Measurements from ENCODE around the gene SUGT1. TPM values are rescaled to one million over a fixed set of nuclear protein-coding genes. Genes with fewer than 3 reads are reported as not detected.

Gene SUGT1
- total and polyA plus RNA-seq, 8 donors, result 7.0 to 44.6 (median 35.0) TPM

- Histone ChIP-seq H3K4me3 (no peak overlapping the region), H3K36me3 (no peaks in the 10 kb centered on the region), H3K4me1 (no peaks in the 10 kb centered on the region), H3K27ac (no peak overlapping the region), H3K27me3 (peaks cover 0 to 6% (median 0%) of the 10 kb centered on the region in 3 donors), H3K9me3 (peaks cover 0 to 20% (median 9%) of the 10 kb centered on the region in 4 donors)
- 74 to 85% (median 80%) methylated on average over 4 of the region's 4 CpGs for WGBS, 5 donors
- TF ChIP-seq CTCF (IDR thresholded peaks at IDR 0.05) (no peak), POLR2AphosphoS5 (IDR thresholded peaks at IDR 0.05) (no peak), EP300 (IDR thresholded peaks at IDR 0.05) (no peak), POLR2A (IDR thresholded peaks at IDR 0.05) (no peak)
- intact Hi-C loops (cut with DNase I; ENCODE audit: low total_unique reads), result no loop called here
- DNase-seq, result no peak
Measured at GRCh38 chr13:52723181-52723580, 70.5 kb downstream of the SUGT1 start.

GRCh38 chr13:52725302-52725701 is 72.7 kb downstream of the SUGT1 start:
- H3K4me1 ChIP-seq, result no peaks in the 10 kb centered on the region
- no peak for DNase-seq
- peaks cover 0 to 6% (median 0%) of the 10 kb centered on the region in 3 donors for H3K27me3 ChIP-seq
- TF ChIP-seq POLR2A (IDR thresholded peaks at IDR 0.05) (no peak), POLR2AphosphoS5 (IDR thresholded peaks at IDR 0.05) (no peak), EP300 (IDR thresholded peaks at IDR 0.05) (no peak), CTCF (IDR thresholded peaks at IDR 0.05) (no peak)
- H3K27ac ChIP-seq, result no peak overlapping the region
- intact Hi-C loops (cut with DNase I; ENCODE audit: low total_unique reads), result no loop called here
- WGBS, 5 donors, result 67 to 87% (median 72%) methylated on average over 1 of the region's 1 CpG
- H3K4me3 ChIP-seq, result no peak overlapping the region
- H3K36me3 ChIP-seq, result no peaks in the 10 kb centered on the region
- peaks cover 0 to 7% (median 5%) of the 10 kb centered on the region in 4 donors for H3K9me3 ChIP-seq

- no peaks in the 10 kb centered on the region for H3K4me1 ChIP-seq
- H3K4me3 ChIP-seq, result no peak overlapping the region
- H3K27ac ChIP-seq, result no peak overlapping the region
- peaks cover 0 to 5% (median 0%) of the 10 kb centered on the region in 4 donors for H3K9me3 ChIP-seq
- TF ChIP-seq POLR2A (IDR thresholded peaks at IDR 0.05), result no peak
- TF ChIP-seq POLR2AphosphoS5 (IDR thresholded peaks at IDR 0.05), result no peak
- no peak for TF ChIP-seq EP300 (IDR thresholded peaks at IDR 0.05)
- no peak for TF ChIP-seq CTCF (IDR thresholded peaks at IDR 0.05)
- intact Hi-C loops (cut with DNase I; ENCODE audit: low total_unique reads), result no loop called here
- no peaks in the 10 kb centered on the region for H3K36me3 ChIP-seq
- 53 to 87% (median 59%) methylated on average over 2 of the region's 2 CpGs for WGBS, 5 donors
- H3K27me3 ChIP-seq, result no peaks in the 10 kb centered on the region
- DNase-seq, result no peak
Measured at GRCh38 chr13:52726258-52726657, 73.6 kb downstream of the SUGT1 start.

GRCh38 chr13:52734075-52734623 is 81.5 kb downstream of the SUGT1 start:
- DNase-seq, result no peak
- TF ChIP-seq POLR2AphosphoS5 (IDR thresholded peaks at IDR 0.05) (no peak), POLR2A (IDR thresholded peaks at IDR 0.05) (no peak), CTCF (IDR thresholded peaks at IDR 0.05) (no peak), EP300 (IDR thresholded peaks at IDR 0.05) (no peak)
- Histone ChIP-seq H3K9me3 (no peaks in the 10 kb centered on the region), H3K27ac (no peak overlapping the region), H3K27me3 (peaks cover 5 to 35% (median 7%) of the 10 kb centered on the region in 3 donors), H3K4me3 (no peak overlapping the region), H3K36me3 (no peaks in the 10 kb centered on the region), H3K4me1 (peaks cover 6 to 9% (median 7%) of the 10 kb centered on the region in 4 donors)
- 63 to 84% (median 74%) methylated on average over 4 of the region's 4 CpGs for WGBS, 5 donors
- intact Hi-C loops (cut with DNase I; ENCODE audit: low total_unique reads), result no loop called here

Data from stomach (tissue), 9 donors.